HG02642 (cell line): ENCODE results near the gene USPL1.
A peak's percentile ranks its signal among the peaks of the same experiment; 100 is the strongest.

Source experiments
- ATAC-seq: cut with Tn5 transposase; IDR thresholded peaks from one replicate; pipeline ENCODE4 v1.9.1; 2021; ENCODE audit warnings: mild to moderate bottlenecking; ENCODE audit not compliant: unreplicated experiment, poor library complexity

USPL1 gene

GRCh38 chr13:30652746-30653386 lies 35.1 kb downstream of the USPL1 start:
- no peak for ATAC-seq

DNA sequence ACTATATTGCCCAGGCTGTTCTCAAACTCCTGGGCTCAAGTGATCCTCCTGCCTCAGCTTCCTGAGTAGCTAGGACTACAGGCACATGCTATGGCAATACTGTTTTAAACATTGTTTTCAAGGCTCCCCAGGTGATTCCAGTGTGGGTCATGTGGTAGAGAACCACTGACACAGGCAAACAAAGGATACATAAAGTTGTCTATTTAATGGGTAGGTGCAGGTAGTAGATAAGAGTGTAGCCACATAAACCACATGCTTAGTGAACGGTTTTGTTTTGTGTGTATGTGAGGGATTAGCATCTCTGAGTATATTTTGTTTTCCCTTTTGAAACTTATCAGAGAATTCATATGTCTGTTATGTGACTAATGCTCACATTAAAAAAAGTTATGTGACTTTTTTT lies 36.7 kb downstream of the USPL1 start:
- no peak for ATAC-seq

DNA sequence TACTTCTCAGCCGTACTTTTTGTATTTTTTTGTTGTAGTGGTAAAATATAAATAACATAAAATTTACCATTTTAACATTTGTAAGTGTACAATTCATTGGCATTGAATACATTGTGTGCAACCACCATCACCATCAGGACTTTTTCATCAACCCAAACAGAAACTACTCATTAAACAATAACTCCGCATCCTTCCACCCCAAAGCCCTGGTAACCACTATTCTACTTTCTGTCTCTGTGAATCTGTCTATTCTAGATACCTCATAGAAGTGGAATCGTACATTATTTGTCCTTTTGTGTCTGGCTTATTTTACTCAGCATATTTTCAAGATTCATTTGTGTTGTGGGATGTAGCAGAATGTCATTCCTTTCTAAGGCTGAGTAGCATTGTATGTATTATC lies 38.5 kb downstream of the USPL1 start:
- ATAC-seq: no peak

- no peak for ATAC-seq
These were observed 42.3 kb downstream of the USPL1 start for GRCh38 chr13:30659980-30660379.

- no peak for ATAC-seq
These were observed 43.1 kb downstream of the USPL1 start for GRCh38 chr13:30660796-30661195.

GRCh38 chr13:30664689-30665275 lies 47.1 kb downstream of the USPL1 start:
- no peak for ATAC-seq

GRCh38 chr13:30665638-30666037 lies 47.9 kb downstream of the USPL1 start:
- no peak for ATAC-seq

GRCh38 chr13:30666113-30666512 lies 48.4 kb downstream of the USPL1 start:
- ATAC-seq: no peak

DNA sequence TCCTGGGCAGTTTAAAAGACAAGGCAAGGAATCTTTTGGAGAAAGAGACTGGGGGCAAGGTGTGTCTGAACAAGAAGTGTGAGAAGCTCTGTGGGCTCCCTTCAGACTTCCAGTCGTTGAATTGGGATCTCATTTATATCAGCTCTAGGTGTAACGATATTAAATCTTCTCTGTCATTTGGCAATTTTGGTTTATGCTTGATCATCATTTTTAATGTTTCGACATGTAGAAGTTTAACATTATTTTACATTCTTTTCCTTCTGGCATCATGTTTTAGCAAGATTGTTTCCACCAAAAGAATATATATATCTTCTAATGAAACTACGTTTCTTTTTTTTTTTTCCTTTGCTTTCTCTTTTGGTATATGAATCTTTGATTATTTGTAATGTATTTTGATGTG lies 49.3 kb downstream of the USPL1 start:
- ATAC-seq: no peak

- no peak for ATAC-seq
These were observed 50.6 kb downstream of the USPL1 start for GRCh38 chr13:30668312-30668711.

DNA sequence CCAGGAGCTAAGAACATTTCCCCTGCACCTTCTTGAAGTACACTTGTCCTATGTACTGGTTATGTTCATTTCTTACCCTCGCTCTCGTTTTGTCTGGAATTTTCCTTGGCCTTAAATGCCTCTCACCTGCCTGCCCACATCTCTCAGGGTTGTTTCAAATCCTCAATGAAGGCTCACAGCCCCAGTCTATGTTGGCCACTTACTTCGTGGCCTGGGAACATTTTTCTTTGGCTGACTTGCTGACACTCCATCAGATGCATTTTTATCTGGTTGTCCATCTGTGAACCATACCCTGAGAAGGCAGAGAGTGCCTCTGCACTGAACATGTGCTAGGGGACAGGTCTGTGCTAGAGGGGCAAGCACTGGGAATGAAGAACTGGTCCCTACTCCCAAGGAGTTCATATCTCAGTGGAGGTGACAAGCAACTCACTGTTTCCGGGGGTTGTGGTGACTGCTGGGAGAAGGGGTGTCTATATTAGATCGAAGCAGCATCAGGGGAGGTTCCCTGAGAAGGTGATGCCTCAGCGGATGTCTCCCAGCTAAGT lies 53.6 kb downstream of the USPL1 start:
- ATAC-seq: no peak

DNA sequence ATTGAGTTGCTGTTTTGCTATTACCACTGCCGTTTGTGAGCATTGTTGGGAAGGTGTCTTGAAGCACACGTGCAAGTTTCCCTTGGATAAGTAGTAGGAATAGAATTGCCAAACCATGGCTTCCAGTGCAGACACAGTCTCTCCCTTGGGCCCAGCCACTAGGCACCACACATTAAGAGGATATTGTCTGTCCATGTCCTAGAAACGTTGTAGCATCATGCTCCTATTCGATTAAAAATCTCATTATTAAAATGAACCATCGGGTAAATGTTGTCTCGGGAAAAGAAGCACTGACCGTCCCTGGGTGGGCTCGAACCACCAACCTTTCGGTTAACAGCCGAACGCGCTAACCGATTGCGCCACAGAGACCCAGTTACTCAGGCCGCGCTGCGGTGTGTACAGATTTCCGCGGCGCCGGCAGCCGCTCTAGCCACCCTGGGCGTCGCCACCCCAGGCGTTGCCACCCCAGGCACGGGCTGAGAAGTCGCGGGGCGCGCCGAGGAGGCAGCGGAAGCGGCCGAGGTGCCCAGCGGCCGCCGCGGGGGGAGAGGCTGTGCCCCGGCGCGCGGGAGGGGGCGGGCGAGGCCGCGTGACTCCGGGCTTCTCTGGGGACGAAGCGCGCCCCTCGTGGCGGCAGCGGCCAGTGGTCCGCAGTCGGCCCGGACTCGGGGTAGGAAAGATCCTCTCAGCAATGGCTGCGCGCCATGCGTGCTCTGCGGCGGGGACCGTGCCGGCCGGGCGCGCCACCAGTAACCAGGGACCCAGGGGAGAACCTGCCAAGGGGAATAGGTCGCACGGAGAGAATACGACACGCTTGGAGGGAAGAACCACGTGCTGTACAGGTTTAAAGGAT lies 56.2 kb downstream of the USPL1 start:
- ATAC-seq: peak; percentile 90

DNA sequence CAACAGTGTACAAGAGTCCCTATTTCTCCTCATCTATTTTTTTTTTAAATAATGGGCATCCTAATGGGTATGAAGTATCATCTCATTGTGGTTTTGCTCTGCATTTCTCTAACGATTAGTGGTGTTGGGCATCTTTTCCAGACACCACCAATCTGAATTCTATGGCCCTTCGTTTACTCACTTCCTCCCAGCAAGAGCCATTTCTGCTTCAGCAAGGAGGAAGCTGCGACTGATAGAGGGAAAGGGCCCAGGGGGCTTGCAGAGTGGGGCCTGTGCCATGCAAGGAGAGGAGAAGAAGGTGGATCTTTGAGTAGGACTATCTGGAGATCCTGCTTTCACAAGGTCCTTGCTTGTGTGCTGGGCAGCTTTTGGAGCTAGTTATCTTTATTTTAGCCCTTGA lies 58.0 kb downstream of the USPL1 start:
- ATAC-seq: no peak

GRCh38 chr13:30676672-30677071 lies 59.0 kb downstream of the USPL1 start:
- no peak for ATAC-seq

GRCh38 chr13:30679483-30680330 lies 62.0 kb downstream of the USPL1 start:
- peak; percentile 67 for ATAC-seq

DNA sequence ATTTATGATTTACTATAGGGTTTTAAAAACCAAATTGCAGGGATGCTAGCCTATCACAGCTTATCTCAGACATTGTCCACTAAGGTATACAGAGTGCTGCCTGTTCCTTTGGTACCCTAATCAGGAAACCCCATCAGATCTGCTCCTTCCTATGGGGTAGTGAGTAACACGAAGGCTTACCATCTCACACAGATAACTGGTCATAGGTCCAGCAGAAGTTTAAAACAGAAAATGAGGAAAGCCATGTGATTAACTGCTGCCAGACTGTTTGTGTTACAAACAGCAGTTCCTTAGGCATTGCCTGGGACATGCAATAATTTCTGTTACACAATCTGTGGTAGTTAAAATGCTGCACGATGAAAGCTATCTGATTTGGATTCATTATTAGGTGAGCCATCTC lies 64.1 kb downstream of the USPL1 start:
- no peak for ATAC-seq

DNA sequence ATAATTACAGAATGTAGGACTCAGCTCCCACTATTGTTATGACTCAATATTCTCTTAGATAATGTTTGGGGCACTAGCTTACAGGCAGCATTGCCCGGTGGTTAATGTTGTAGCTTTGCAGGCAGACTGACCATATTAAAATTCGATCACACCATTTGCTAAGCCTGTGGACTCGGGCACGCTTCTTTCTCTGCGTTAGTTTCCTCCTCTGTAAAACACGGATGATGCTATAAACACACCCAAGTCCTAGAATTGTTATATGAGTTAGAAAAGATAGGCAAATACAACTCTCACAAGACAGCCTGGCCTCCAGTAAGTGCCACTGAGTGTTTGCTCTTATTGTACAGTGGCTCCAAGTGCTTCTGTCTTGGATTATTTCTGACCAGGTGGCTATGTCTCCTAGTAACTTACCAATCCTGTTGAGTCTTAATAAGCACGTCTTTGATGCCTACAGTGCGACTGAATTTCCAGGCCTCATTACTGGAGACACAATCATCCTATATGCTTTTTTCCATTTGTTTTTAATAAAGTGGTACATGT lies 67.7 kb downstream of the USPL1 start:
- ATAC-seq: no peak

GRCh38 chr13:30685987-30686386 lies 68.3 kb downstream of the USPL1 start:
- ATAC-seq: no peak

GRCh38 chr13:30687601-30688000 lies 69.9 kb downstream of the USPL1 start:
- no peak for ATAC-seq

- ATAC-seq: no peak
These were observed 72.0 kb downstream of the USPL1 start for GRCh38 chr13:30689752-30690151.
